HL-60 (cell line): ENCODE measurements around the gene FUT8.

ENCODE experiments used
- CTCF ChIP-seq: IDR thresholded peaks from one replicate; pipeline ENCODE4 v1.5.1; 2011; ENCODE audit warnings: low read length, control low read depth, inconsistent platforms; ENCODE audit not compliant: insufficient read depth
- GABPA ChIP-seq: IDR thresholded peaks from 2 replicates; pipeline ENCODE4 v1.6.1; 2012; ENCODE audit warnings: low read depth
- POLR2AphosphoS5 ChIP-seq: IDR thresholded peaks from 2 replicates; pipeline ENCODE4 v1.6.1; 2012; ENCODE audit warnings: low read depth

GRCh38 chr14:65720171-65720570, 307.6 kb downstream of the FUT8 start:
- TF ChIP-seq CTCF (no peak), POLR2AphosphoS5 (no peak), GABPA (no peak)
